DMS114 treated with DMSO at 0.1 percent for 48 hours (cell line): Measurements from ENCODE around the gene FBN1.

Experiments used
- DNase-seq: peaks from one replicate; lab custom pipeline; 2025; ENCODE audit not compliant: unreplicated experiment; lab: John Stamatoyannopoulos, UW

Gene FBN1

DNA sequence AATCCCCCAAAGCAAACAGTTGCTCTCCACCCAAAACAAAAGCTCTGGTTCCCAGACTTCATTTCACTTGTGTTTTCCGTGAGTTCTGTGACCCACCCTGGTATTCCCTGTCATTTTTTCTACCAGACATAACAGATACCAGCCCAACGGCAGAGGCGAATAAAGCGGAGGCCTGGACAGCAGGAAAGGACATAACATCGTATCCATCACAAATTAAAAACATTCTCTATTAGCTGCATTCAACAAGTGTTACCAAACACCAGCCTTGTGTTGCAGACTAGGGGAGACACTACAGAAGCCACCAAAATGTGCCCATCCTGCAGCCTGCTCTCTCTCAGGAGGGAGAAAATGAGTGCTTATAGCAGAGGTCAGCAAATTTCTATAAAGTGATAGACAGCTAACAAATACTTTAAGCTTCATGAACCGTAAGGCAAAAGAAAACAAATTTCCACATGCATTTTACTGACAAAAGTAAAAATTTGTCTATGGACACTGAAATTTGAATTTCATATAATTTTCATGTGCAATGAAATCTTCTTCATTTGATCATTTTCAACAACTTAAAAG is 7.1 kb upstream of the FBN1 start:
- DNase-seq: no peak

DNA sequence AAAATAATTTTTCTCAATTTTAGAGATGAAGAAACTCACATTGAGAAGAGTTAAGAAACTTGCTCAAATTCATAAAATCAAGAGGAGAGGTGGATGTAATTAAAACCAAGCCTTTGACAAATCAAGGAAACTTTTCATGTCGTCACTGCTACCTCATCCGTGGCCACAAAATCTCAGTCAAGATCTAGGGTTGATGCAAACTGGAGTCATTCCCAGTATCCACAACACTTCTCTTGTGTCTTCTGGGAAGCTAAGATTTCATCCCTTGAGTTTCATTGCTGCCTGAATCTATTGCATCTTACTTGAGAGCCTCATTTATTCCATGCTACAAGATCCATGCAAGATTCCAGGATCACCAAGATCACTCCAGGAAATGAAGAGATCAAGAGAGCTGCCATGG is 5.4 kb upstream of the FBN1 start:
- no peak for DNase-seq

DNA sequence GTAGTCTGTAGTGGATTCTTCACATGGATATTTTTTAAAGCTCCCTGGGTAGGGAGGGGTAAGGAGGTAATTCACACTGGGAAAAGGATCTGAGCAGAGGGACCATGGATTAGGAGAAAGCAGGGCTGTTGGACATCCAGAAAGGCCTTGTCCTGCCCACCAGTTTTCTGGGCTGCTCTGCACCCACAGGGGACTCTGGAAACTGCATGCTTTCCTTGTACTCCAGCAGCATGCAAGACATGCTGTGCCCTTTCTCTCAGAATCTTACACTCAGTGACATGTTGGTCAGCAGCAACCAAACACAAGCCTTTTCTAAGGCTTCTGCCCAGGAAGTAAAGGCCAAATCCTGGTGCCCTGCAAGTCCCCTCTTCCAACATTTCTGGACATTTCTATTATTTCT is 2.5 kb upstream of the FBN1 start:
- DNase-seq: peak; percentile 20

DNA sequence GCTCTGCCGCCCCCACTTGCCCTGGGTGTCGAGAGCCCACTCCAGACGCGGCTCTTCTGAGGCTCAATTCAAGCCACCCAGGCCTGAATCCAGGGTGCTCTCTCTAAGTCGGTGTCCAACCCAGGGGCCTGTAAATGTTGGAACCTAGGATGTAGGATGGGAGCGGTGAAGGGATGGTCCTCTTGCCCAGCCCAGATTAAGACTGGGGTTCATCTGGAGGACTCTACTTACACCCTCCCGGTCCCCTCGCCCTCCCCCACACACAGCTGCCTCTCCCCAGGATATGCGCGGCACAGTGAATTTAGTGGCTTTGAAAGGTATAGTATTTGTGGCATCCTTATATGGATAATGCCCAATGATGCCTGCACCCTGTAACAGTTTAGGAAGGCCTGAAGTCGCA is 822 bp upstream of the FBN1 start:
- no peak for DNase-seq

DNA sequence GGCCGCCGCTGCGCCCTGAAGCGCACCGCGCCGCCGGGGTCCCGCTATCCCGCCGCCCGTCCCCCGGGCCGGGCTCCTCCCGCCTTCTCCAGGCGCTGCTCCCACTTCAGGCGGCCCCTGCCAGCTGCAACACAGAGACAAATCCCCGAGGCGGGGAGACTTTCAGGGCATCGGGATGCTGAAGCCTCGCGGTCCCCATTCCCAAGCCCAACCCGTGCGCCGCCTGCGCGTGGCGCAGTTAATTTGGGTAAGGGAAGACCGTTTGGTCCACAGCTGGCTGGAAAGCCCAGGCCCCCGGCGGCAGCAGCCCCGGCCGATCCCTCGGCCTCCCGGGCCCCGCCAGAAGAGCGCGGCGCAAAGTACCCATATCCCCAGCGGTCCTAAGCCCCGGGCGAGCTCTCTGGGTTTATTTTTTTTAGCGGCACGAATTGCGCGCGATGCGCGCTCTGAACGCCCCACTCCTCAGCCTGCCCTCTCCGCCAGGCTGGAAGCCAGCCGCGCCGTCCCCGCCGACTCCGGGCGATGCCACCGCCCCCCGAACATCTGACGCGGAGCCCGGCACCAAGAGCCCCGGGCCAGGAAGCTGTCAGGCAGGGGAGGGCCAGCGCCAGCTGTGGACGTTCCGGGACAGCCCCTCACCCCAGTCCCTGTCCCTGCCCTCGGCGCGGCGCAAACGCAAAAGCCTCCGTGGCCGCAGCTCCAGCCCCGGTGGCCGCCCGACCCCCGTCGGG is 517 bp downstream of the FBN1 start:
- DNase-seq: peak; percentile 14

DNA sequence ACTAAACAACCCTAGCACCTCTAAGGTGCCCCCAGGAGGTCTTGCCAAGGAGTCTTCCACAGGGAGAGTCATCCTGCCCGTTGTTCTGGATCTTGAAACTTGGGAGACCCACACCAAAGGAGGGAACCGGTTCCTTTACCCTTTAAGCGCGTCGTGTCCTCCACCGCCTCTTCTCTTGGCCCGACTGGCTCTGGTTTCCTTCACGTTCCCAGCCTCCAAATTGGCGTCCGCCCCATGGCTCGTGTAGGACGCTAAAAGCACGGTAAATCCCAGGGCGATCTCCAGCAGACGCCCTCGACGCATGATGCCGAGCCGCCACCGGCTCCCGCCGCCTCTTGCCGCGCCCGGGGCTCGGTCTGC is 1.1 kb downstream of the FBN1 start:
- no peak for DNase-seq

DNA sequence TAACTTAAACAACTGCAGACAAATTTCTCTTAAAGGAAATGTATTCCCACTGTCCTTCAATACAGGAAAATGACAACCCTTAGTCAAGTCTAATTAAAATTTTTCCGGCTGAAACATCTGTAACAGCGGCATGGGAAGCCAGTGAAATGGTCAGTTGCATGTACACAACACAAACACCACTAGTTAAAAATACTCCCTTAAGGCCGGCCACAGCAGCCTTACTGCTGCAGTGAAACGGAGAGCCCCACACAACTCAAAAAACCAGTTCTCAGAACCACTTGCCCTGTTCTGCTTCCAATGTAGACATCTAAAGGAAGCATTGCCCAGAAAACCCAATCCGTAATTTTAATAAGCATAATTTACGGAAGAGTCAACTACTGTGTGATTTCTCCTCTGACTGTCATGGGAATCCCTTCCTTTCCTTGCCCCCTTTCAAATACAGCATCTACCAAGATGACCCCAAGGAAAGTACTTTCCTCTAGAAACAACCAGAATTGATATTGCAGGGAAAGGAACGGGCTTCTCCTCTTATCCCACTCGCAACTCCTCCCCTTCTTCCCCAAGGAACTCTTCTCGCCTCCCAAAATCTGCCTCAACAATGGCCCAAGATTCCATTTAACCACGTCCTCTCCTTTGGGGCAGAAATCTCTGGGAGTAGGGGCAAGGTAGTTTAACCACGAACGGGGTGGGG is 1.6 kb downstream of the FBN1 start:
- no peak for DNase-seq

DNA sequence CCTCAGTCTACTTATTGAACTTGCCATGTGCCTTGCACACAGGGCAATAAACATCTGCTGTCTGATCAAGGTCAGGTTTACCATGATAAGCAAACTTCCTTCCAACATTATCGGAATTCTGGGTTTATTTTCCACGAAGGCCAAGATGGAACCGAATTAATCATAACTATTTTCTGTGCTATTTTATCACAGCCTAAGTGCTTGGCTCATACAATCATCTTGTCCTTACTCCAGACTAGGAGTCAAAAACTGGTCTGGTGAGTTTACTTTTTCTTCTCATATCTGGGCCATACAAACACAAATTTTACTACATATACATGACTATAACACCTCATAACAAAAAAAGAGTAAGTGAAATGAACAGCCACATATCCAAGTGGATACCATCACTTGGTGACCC is 2.3 kb downstream of the FBN1 start:
- DNase-seq: no peak

DNA sequence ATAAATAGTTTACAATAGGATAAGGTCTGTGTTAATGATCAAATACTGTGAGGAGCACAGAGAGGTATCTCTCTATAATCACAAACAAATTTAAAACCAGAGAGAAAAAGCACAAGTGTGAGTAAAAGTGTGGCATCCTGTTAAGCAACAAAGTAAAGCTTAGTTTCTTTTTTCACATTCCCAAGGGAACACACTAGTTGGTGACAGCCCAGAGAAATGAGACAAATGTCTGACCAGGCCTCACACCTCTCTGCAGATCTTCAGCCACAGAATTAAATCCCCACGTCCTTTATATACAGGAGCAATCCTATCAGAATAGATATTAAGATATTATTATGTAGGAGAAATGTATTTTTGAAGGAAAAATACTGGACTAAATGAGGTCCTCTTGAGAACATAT is 2.7 kb downstream of the FBN1 start:
- no peak for DNase-seq

DNA sequence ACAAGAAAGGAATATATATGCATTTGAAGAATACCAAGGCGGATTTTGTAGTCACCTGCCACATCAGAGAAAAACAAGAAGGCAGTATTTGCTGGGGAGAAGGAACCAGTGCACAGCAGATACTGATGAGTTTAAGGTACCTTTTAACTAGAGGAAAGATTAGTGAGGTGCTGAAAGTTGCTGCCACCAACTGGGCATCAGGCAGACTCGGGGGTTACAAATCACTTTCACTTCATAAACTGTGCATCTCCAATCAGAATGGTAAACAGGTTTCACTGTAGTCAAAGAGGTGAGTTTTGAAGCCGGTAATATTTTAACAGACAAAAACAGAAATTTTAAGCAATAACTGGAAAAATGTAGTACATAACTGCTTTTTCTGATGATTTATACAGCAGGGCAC is 4.1 kb downstream of the FBN1 start:
- no peak for DNase-seq

DNA sequence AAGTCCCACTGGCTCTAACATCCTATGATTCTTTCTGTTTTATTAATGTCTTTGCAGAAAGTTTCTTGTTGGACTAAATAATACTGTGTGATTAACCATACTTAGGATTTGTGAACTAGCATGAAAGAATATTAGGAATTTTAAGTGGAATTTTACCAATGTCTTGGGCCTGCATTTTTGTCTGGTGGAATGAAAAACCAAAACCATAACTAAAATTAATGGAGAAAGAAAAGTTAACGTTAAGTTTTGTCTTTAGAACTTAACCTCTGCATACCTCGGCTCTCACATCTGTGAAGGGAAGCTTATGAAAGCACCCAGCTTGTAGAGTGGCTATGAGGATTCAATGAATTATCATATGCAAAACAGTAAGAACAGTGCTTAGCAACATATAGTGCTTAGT is 6.5 kb downstream of the FBN1 start:
- no peak for DNase-seq

DNA sequence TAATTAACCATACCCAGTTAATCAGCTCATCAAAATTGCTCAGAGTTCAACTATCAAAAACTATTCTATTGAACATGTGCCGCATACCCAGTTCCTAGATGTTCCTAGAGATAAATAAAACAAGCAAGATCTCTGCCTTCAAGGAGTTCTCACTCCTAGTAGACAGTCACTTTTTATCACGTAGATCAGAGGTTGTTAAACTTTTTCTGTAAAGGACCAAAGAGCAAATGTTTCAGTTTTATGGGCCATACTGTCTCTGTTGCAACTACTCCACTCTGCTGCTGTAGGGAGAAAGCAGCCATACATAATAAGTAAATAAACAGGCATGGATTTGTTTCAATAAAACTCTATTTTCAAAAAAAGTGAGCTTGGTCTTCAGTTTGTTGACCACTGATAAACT is 7.9 kb downstream of the FBN1 start:
- no peak for DNase-seq

DNA sequence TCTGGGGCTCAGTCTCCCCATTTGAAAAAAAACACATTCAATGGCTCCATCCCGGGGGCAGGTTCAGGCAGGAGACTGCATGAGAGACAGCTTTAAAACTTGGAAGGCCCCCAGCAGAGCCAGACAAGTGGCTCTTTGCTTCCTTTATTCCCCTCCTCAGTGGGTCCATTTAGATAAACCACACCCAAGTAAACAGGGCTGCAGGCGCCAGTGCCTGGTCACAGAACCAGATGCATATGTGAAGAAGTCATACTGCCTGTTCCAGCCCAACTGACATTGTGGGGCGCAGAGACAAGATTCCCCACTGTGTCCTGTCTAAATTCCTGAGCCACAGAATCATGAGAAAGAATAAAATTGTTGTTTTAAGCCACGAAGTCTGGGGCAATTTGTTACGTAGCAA is 9.0 kb downstream of the FBN1 start:
- no peak for DNase-seq

DNA sequence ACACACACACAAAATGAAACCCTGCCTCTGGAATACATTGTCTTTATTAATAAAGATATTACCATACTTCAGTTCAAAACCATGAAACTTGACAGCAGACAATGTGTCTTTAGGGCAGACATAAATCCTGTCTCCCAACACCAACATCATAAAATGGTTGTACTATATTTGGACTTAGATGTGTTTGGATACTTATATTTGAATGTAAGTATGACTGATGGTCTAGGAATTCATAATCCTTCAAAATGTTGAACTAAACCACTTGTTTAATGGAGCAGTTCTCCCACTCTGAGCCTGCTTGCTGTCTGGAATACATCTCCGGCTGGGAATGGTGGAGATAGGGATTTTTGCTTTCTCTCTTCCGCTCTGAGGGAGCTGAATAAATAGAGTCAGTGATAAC is 10.6 kb downstream of the FBN1 start:
- DNase-seq: no peak

DNA sequence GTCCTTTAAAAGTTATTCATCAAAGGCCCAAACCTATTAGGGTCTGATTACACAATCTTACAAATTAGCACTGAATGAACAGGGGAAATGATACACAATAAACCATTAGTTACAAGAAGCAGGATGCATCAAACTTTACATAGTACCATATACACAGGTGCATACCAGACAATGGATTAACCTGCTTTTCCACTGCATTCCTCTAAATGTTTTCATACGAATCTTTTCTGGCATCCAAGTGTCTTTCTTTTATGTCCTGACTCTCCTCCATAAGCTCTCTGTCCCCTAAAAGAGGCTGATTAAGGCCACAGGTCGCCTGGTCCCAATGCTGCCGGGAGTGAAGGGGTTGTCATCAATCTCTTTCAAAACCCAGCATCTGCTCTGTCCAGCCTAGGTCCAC is 11.4 kb downstream of the FBN1 start:
- DNase-seq: no peak

DNA sequence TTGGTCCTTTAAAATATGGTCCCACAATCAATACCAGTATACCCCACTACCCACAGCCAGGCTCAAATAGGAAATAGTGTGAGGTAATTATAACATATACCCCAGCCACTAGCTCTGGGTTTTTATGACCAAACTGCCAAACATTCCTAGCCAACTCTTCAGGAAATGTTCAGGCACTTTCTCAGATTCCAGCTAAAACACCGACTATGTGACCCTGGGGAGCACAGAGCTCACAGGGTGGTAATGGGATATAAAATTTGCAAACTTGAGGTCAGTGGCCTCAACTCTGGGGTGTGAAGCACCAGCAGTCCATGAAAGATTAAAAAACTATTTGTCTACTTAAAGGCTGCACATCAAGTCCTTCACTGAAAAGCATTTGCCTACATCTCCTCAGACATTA is 12.9 kb downstream of the FBN1 start:
- no peak for DNase-seq

DNA sequence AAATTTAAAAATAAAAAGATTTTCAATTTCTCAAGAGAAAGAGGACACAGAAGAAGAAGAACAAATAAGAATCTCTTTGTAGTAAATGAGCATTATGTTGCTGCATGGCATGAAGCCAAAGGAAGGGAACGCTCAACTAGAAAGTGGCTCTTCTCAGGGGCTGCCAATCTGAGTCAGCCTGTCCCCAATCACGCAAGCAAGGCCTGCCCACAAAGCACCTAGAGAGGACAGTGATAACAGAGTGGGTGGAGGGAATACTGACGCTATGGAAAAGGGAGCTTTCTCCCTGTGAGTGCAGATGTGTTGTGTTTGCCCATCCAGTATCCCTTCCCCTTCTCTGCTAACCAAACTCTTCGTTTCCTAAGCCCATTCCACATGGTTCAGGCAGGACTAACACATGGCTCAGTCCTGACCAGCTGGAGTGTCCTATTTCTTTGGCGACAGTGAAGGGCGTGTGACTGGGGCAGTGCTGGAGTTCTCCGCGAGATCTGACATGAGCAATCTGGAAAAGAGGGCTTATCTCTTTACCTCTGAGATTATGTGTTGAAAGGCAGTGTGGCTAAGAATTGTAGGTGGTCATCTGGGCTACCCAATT is 14.2 kb downstream of the FBN1 start:
- DNase-seq: no peak

DNA sequence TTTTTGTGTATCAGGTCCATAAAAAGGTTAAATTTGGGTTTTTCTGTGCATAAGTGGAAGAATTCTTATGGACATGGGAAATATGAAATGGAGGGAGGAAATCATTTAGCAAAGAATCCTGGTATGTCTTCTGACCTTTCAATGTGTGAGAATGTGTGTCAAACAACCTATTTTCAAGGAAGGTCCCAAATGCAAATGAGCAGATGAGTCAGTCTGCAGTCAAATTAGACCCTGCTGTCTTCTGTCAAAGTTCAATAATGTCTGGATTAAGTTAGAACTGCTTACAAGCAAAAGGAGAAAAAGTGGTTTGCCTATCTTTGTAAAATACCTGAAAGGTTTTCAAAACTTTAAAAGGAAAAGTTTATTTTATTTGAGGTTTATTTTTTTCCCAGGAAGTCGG is 15.3 kb downstream of the FBN1 start:
- no peak for DNase-seq

DNA sequence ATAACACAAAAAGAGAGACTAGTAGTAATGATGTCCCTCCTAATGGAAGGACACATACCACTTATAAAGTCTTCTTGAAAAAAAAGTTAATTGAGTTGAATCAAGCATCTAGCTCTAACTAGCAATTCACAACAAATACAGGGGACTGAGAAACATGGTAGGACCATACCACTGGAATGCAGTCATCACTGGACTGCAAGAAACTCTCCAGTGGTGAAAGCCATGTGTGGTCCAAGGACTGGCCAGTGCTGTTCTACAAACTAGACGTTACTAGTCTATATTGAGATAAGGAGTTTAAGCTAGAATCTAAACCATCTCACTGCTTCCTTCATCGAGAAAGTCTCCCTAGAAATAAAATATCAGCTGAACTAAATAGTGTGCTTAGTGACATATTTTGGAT is 16.7 kb downstream of the FBN1 start:
- no peak for DNase-seq

DNA sequence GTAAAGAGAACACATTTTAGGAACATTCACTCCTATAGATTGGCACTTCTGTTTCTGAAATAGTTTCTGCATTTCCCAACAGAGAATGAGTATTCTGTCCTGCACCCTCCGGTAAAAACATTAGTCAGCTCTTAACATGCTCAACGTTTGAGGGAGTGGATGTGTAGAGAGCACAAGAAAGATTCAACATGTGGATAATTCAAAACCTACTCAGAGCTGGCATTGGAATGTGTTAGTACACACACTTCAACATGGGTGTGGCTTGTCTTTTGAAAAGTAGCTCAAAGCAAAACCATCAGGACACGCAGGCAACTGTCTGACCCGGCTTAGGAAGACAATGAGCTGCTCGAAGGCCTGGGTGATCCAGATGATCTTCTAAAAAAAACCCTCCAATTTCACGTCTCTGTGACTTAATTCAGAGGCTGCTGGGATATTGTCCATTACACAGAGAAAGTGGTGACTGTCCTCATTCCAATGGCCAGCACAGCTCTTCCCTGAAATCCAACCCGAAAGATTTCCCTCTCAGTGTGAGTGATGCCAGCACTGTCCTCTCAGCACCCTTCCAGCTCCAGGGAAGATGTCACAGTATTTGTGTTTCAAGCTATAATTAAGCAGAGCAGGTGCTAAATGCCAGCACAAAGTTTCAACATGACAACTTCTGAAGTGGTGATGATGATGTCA is 18.1 kb downstream of the FBN1 start:
- DNase-seq: no peak

DNA sequence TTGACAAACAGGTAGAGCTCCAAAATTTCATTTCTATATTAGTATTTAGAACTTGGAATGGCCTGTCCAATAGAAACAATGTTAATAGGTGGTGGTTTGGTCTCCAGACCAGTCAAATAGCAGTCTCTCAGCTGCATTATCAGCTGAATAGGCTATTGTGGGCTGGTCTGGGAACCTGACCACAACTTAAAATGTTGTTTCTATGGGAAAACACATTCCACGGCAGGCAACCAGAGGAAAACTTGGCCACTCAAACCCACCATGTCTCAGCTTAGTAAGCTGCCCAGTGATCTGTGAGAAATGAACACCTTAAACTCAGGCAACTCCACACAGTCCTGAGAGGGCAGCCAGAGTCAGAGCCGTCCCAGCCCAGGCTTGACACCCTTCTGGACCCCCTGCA is 20.4 kb downstream of the FBN1 start:
- DNase-seq: no peak

DNA sequence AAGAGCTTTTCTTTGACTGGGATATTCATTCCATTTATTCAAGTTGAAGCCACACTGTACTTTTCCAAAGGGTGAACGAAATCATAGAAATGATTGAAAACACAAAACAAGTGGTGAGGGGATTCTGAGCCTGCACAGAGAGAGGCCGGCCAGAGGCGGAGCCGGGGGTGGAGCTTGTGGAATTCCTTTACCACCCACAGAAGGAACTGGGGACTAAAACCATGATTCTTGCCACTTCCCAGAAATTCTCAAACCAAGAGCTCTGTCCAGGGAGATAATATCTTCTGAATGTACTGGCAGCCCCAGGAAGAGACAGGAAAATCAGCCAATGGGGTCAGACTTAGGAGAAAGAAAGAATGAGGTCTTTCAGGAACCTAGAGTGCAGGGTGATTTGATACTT is 20.8 kb downstream of the FBN1 start:
- no peak for DNase-seq
